Measurements from ENCODE around the gene KRAS.

The KRAS gene

DNA sequence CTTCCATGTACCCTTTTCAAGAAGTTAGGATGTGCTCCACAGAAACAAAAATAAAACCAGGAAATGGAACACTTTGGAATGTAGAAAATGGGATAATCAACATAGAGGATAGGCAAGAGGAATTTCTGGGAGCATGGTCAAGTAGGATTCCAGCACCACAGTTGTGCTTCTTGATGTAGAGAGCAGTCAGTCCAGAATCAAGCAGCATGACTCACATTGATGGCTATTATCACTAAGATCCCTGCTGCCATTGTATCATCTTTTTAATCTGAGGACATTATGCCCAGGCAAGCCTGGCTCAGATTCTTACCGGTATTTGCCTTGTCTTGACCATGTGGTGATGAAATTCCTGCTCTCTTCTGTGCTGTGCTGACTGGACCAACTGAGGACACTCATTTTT lies 50.0 kb downstream of the KRAS start:
- intact Hi-C loops (cut with DNase I), result no loop called here
- DNase-seq, result no peak

DNA sequence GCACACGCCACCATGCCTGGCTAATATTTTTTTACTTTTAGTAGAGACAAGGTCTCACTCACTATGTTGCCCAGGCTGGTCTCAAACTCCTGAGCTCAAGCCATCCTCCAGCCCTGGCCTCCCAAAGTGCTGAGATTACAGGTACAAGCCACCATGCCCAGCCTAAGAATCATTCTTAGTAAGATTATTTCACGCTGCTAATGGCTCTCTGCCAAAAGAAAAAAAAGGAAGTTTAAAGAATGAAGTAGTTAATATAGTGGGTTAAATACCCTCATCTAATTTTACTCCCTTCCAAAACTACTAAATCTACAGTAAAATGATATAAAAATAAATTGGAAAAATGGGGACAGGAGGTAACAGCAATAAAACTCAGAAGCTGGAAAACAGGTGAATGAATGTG lies 53.1 kb downstream of the KRAS start:
- intact Hi-C loops (cut with DNase I), result loop anchor here (5.0 kb wide), 1 partner anchor 55 kb away; the partner anchor contains the start of gene KRAS

DNA sequence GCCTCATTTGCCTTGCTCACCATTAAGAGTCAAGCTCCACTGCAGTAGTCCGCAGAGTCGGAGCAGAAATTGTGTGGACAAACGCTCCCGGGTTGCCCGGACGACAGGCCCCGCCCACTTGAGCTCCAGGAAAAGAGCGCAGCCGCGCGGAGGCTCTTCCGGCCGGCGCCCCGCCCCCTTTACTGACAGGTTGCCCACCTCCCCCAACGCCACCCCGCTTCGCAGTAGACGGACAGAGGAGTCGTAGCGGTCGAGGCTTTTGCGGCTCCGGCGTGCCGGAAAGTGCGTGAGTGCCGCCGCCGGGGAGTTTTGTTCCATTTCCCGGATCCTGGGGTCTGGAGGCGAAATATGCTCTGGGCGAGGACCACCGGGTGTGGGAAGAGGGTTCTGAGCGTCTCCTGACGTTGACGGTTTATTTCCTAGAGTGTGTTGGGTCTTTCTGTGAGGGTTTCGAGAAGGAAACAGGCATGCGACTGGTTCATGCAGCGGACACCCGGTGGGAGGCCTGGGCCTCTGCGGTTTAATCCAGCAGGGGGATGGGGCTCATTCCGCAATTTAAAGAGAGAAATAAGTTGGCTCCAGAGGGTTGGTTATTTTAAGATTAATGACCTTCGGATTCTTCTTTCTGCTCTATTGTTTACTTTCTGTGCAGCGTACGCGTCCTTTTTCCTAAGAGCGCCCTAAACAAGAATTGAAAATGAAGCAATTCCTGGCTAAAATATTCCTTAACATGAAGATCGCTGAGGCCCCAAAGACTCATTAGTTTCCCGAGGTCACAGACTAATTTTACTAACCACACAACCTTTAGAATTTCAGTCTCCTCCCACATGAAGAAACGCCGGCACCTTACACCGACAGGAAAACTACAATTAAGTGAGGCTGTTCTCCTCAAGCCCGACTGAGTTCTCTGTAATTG lies 55.4 kb downstream of the KRAS start, which contains the start of the genes DNAI7 and ETFRF1:
DNAI7 (minus strand) TSS at position 105 of the 916 bp plus-strand sequence; CDS start at position 23, 82 bp downstream.
ETFRF1 (plus strand) TSS at position 182 of the 916 bp plus-strand sequence. CDS start 8,720 bp downstream, outside the sequence.
- DNase-seq, result peak; percentile 88 to 99 (median 94)
- intact Hi-C loops (cut with DNase I), result loop anchor here (5.0 kb wide), 1 partner anchor 57 kb away; the partner anchor contains the start of gene KRAS

More for the DNA sequence above, 53.1 kb downstream of the KRAS start:
- DNase-seq, result no peak

DNA sequence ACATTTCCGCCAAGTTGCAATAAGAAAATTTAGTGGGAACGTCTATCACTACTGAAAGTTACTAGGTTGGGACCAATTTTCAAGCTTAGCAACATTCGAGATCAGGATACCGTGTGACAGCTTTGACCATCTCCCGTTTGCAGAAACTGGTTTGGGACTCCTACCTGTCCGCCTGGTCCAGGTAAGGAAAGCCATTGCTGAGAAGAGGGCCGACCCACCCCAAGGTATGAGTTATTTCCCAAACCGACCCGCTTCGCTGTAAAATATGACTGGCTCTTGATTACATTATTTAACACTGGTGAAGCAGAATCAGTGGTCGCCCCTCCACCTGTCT lies 56.0 kb downstream of the KRAS start:
- intact Hi-C loops (cut with DNase I), result loop anchor here (5.0 kb wide), 1 partner anchor 58 kb away; the partner anchor contains the start of gene KRAS
- no peak for DNase-seq

DNA sequence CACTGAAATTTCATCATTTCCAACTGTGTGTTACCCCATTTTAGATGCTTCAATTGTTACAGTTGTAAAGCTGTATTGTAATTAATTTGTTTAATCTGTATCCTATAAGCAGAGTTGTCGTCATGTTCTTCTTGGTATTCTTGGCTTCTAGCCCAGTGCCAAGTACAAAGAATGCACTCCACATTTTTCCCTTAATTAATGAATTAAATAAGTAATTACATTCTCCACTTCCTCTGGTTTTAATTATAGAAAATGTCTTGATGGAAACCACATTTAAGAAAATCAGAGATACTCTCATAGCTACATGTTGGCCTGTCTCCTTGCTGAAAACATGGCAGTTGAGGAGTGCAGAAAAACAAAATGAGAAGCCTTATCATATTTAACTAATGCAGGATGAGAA lies 56.5 kb downstream of the KRAS start:
- DNase-seq, result no peak
- intact Hi-C loops (cut with DNase I), result no loop called here

DNA sequence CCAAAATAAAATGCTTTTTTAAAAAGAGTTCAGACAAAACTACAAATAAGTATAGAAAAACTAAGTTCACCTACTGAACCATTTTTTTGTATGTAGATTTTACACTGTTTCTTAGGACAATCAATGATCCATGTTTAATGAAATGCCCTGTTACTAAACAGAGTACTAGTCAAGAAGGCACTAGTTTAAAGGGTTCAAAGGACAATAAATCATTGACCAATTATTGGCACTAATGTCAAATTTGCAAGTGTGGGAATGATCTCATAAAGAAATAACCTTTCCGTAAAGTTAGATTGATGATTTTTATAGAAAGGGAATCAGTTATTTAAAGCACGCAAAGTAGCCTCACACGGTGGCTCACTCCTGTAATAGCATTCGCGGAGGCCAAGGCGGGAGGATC lies 59.9 kb downstream of the KRAS start:
- intact Hi-C loops (cut with DNase I), result no loop called here
- DNase-seq, result no peak

DNA sequence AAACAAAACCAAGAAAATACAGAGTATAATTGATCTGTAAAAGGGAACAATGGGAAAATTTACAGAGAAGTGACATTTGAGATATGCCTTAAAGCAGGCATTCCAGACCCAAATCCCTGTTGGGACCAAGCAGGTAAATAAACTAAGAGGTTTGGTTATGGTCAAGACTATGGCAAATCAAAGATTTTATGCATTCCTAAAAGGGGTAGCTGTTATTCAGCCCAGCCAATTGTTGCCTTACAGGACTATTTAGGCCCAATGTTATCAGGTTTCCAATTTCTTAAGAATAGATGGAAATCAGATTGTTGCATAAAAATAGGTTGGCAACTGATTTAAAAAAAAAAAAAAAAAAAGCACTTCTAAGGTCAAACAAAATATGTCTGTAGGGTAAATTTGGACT lies 61.1 kb downstream of the KRAS start:
- DNase-seq, result no peak
- intact Hi-C loops (cut with DNase I), result no loop called here

DNA sequence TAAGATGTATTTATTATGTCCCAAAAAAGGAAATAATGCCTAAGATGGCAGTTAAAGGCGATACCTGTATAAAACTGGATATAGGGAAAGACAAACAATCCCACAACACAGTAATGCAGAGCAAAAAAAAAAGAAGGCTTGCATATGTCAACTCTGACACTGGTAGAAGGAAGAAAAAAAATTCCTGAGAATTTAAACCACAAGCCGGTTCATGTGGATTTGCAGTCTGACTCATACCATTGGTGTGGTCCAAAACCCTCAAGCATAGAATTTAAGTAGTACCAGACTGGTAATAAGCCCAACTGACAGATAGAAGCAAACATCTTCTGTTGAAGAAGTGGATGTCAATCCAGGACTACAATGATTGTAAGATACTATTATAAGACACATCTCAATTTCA lies 62.9 kb downstream of the KRAS start:
- intact Hi-C loops (cut with DNase I), result no loop called here
- DNase-seq, result no peak

DNA sequence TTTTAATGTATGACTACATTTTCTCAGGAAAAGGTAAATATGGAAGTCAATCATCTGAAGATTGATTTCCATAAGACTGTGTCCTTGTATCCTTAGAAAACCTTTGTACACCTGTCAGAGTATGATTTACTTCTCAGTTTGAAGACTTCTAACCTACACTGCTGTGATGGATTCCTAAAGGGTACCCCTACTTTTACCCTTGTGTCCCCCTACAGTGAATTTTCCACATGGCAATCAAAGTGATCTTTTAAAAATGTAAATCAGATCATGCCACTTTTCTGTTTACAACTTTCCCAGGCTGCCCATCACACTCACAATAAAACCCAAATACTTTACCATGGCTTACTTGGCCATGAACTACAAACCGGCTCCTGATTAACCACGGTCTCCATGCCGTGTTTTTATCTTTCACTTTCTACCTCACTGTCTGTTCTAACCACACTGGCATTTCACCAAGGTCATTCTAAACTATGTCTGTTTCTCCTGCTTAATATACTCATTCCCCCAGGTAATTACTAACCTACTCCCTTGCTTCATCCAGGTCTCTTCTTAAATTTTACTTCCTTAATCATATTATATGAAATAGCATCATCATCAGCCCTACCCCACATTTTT lies 63.8 kb downstream of the KRAS start:
- DNase-seq, result no peak
- intact Hi-C loops (cut with DNase I), result no loop called here

DNA sequence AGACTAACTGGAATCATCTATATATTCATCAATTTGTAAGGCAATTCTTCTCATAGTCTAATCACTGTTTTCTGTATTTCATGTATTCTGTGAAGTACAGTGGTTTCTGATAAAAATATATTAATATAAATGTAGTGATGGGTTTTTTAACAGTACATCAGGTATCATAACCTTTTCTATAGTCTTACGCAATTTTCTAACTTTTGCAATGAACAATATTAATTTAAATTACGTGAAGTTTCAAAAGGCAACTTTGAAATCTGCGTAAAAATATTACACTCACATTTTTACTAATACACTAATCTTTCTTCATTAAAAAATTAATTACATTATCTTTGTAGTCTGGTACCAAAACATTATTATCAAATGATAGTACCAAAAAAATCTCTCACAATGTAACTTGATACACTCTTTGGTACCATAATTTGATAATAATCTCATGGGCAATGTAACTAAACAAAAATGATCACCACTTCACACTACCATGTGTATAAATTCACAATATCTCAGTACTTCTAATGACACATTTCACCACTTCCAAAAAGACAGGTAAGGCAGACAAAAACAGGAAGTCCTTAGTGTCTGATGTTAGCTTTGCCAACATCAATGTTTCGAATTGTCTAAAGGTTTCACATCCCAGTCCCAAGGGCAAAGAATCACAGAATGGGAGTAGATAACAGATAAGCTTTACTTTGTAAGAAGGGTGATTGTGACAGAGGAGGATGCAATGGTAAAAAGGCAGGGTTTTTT lies 64.5 kb downstream of the KRAS start:
- intact Hi-C loops (cut with DNase I), result no loop called here
- DNase-seq, result no peak

DNA sequence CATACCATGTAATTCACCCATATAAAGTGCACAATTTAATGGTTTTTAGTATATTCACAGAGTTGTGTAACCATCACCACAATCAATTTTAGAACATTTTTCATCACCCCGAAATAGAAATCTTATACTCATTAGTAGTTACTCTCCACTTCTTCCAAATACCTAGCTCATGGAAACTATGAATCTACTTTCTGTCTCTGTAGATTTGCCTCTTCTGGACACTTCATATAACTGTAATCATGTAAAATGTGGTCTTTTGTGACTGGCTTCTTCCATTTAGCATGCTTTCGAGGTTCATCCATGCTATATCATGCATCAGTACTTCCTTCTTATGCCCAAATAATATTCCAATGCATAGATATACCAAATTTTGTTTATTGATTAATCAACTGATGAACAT lies 66.6 kb downstream of the KRAS start:
- no peak for DNase-seq
- intact Hi-C loops (cut with DNase I), result no loop called here

DNA sequence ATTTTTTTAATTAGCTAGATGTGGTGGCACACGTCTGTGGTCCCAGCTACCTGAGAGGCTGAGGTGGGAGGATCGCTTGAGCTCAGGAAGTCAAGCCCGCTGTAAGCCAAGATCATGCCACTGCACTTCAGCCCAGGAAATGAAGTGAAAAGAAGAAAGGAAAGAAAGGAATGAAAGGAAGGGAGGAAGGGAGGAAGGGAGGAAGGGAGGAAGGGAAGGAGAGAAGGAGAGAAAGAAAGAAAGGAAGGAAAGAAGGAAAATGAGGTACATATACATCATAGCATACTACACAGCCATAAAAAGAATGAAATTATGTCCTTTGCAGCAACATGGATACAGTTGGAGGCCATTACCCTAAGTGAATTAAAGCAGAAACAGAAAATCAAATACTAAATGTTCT lies 68.0 kb downstream of the KRAS start:
- intact Hi-C loops (cut with DNase I), result no loop called here
- DNase-seq, result no peak

DNA sequence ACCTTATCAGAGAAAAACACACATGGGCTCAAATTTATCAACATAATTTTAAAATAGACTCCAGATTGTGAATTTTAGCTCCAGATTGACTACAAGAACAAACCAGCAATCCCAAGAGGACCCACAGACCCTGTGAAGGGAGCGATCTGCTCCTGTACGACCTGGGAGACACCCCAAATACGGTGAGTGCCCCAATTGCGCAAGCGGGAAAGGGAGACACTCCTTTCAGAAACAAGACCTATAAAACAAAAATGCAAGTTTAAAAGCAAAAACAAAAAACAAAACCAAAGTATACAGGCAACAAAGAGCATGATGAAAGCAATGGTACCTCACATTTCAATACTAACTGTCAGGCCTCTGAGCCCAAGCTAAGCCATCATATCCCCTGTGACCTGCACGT lies 87.9 kb downstream of the KRAS start:
- no peak for DNase-seq
- intact Hi-C loops (cut with DNase I), result no loop called here

DNA sequence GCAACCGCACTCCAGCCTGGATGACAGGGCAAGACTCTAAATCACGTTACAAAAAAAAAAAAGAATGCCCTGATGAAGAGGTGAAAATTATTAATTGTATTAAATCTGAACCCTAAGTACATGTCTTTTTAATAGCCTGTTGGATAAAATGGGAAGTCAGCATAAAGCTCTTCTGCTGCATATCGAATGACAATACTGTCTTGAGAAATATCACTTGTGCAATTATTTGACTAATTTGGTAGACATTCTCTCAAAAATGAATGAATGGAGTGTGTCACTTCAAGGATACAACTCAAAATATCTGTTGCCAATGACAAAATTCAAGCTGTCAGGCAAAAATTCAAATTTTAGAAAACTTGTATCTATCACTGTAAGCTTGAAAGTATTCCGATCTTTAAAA lies 94.7 kb downstream of the KRAS start:
- intact Hi-C loops (cut with DNase I), result no loop called here

DNA sequence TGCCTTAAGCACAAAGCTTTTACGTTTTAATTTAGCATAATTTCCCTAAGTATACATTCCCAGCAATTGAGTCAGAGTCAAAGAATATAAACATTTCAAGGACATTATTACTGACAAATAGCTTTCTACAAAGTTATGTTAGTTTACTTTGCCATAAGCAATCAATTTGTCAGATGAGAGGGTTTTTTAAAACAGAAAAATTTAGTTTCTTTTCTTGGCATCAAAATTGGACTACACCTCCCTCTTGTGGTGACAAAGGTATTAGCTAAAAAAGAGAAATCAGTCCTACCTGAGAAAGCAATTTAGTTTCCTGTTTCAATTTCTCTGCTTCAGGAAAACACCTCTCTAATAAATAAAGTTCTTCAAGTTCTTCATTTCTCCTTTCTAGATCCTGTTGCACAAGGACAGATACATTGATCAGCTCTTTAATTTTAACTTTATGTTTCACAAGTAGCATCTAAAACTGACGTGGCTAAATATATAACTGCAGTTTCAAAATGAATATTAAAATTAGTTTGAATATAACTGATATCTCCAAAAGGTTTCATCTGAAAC lies 95.6 kb downstream of the KRAS start:
- intact Hi-C loops (cut with DNase I), result no loop called here
- DNase-seq, result no peak

More for the DNA sequence above, 94.7 kb downstream of the KRAS start:
- DNase-seq, result no peak
